Iris pigment epithelial cell (primary cell): ENCODE results near the gene SOBP.
"Not testable (repeated sequence)": the region's sequence is repeated elsewhere in the genome, so short reads cannot be mapped to it uniquely, and the experiment has no call there.

ENCODE experiments used
- DNase-seq: peaks from one replicate; pipeline ENCODE4 v3.0.0-alpha.2; 2011; ENCODE audit warnings: low read depth

Gene SOBP, protein sequence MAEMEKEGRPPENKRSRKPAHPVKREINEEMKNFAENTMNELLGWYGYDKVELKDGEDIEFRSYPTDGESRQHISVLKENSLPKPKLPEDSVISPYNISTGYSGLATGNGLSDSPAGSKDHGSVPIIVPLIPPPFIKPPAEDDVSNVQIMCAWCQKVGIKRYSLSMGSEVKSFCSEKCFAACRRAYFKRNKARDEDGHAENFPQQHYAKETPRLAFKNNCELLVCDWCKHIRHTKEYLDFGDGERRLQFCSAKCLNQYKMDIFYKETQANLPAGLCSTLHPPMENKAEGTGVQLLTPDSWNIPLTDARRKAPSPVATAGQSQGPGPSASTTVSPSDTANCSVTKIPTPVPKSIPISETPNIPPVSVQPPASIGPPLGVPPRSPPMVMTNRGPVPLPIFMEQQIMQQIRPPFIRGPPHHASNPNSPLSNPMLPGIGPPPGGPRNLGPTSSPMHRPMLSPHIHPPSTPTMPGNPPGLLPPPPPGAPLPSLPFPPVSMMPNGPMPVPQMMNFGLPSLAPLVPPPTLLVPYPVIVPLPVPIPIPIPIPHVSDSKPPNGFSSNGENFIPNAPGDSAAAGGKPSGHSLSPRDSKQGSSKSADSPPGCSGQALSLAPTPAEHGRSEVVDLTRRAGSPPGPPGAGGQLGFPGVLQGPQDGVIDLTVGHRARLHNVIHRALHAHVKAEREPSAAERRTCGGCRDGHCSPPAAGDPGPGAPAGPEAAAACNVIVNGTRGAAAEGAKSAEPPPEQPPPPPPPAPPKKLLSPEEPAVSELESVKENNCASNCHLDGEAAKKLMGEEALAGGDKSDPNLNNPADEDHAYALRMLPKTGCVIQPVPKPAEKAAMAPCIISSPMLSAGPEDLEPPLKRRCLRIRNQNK

DNA sequence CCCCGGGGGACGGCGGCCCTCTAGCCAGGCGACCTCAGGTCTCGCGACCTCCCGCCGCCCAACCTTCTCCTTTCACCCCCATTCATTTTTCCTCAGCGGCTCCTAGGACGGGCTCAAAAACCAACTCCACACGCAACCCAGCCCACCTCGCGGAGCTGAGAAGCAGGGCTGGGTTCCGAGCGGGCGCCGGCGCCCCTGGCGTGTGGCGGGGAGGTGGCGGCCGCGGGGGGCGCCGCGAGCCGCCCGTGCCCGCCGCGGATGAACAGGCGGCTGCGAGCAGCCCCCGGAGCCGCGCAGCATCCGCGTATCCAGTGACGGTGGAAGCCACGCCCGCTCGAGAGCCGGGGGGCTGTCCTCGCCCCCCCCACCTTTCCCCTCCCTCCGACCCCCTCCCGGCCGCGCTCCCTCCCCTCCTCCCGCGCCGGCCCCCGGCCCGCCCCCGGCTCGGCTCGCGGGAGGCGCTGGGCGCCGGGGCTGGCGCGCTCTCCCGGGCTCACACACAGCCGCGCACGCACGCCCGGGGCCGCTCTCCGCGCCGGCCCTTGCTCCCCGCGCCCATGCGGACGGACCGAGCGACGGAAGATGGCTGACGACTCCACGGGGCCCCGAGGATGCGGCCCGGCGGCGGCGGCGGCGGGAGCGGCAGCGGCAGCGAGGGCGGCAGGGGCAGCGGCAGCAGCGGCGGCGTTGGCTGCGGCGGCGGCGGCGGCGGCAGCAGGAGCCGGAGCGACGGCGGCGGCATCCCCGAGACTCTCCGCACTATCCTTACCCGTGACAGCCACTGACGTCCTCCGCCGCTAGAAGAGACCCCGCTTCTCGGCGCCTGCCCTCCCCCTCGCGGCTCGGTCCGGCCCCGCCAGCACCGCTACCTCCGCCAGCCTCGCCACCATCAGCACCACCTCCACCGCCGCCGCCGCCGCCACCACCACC is at the start of gene SOBP:
SOBP (plus strand) TSS at position 482 of the 930 bp plus-strand sequence. CDS start 500 bp downstream, outside the sequence.
- DNase-seq = peak; percentile 28

DNA sequence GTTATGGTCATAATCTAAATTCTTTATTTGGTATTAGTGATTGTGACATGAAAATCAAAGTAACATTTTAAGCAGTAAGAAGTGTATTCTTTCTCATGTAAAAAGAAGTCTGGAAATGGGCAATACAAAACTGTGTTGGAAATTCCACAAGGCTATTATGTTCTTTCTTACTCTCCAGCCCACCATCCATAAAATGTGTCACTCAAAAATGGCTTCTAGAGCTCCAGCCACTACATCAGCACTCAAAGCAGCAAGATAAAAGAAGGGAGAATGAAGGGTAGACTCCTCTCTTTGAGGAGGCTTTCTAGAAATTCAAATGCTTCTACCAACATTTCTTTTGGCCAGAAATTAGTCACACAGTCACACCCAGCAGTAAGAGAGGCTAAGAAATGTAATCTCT is 49.0 kb upstream of the SOBP start:
- no peak for DNase-seq

DNA sequence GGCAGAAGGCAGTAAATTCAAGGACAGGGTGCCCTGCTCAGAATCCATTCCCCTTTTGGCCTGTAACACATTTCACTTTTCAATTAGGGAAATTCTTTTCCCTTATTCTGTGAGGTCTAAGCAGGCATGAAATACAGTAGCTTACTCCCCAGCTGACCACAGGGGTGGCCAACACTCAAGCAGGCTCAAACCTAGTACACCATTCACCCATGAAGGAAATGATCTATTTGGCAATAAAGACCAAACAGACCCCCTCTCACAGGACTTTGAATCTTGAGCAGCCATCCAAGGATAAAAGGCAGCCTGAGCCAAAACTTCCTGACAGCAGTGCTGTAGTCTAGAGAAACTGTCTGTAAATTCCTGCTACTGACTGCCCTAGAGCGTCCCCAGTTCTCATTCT is 48.2 kb upstream of the SOBP start:
- DNase-seq = no peak

DNA sequence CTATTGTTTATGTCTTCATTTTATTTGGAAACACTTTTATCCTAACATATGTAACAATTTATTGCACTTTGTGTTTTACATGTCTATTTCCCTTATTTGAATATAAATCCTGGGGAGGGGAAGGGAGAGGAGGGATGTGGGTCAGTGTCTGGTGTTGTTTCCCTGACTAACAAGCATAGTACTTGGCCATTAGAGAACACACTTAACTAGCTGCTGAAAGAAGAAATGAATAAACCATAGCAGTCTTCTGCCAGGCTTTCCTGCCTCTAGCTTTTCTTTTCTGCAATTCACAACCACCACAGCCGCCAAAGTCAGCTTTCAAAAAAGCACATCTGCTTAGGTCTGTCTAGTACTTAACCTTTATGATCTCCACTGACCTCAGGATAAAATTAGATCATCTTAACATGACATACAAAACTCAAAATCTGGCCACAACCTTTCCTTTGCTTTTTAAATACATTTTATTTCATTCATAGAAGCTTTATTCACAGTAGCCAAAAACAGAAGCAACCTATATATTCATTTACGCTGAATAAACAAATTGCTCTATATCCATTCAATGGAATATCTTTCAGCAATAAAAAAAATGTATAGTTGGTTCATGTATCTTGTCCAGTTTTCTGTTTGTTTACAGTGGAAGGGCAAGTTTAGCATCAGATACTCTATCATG is 46.8 kb upstream of the SOBP start:
- no peak for DNase-seq

DNA sequence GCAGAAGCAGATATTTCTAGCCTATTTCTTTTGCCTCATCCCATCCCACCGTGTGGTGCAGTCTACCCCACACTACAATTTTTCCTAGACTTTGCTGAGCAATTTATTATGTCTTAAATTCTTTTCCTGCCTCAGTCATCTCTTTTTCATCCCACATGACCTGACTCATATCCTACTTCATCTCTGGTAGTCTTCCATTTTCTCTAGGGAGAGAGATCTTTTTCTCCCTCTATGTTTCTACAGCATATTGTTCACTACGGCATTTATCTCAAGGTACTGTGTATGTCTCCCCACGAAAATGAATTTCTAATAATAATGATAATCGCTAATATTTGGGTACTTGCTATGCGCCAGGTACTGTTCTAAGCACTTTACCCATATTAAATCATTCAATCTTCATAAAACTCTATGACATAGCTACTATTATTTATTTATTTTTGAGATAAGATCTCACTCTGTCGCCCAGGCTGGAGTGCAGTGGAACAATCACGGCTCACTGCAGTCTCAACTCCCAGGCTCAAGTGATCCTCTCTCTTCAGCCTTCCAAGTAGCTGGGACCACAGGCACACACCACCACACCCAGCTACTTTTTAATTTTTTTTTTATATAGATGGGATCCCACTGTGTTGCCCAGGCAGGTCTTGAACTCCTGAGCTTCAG is 46.2 kb upstream of the SOBP start:
- DNase-seq = peak; percentile 22

DNA sequence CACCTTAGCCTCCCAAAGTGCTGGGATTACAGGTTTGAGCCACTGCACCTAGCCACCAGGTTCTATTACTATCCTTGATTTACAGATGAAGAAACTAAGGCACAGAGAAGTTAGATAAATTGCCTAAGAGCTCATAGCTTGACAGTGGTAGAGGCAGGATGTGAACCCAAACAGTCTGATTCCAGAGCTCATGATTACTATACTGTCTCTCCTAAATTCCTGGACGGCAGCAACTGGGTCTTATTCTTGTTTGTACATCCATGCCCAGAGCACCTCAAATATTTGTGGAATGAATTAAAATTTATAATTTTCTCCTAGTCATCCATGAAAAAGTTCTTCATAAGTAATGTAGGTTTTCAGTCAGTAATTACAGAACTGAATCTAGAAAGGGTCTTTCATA is 45.6 kb upstream of the SOBP start:
- DNase-seq = no peak

DNA sequence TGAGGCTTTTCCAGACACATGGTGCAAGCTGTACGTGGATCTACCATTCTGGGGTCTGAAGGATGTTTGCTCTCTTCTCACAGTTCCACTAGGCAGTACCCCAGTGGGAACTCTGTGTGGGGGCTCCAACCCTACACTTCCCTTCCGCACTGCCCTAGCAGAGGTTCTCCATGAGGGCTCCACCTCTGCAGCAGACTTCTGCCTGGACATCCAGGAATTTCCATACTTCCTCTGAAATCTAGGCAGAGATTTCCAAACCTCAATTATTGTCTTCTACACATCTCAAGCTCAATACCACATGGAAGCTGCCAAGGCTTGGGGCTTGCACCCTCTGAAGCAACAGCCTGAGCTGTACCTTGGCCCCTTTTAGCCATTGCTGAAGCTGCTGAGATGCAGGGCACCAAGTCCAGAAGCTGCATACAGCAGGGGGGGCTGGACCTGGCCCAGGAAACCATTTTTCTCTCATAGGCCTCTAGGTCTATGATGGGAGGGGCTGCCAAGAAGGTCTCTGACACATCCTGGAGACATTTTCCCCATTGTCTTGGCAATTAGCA is 42.2 kb upstream of the SOBP start:
- no peak for DNase-seq

DNA sequence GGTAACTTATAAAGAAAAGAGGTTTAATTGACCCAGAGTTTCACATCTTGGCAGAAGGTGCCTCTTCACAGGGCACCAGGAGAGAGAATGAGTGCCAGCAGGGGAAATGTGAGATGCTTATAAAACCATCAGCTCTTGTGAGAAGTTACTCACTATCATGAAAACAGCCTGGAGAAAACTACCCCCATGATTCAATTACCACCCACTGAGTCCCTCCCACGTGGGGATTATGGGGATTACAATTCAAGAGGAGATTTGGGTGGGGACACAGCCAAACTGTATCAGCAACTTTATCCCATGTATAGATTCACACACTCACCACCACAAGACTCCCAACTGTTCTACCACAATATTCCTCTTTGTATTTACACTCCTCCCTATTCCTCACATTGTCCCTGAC is 41.1 kb upstream of the SOBP start:
- DNase-seq = no peak

DNA sequence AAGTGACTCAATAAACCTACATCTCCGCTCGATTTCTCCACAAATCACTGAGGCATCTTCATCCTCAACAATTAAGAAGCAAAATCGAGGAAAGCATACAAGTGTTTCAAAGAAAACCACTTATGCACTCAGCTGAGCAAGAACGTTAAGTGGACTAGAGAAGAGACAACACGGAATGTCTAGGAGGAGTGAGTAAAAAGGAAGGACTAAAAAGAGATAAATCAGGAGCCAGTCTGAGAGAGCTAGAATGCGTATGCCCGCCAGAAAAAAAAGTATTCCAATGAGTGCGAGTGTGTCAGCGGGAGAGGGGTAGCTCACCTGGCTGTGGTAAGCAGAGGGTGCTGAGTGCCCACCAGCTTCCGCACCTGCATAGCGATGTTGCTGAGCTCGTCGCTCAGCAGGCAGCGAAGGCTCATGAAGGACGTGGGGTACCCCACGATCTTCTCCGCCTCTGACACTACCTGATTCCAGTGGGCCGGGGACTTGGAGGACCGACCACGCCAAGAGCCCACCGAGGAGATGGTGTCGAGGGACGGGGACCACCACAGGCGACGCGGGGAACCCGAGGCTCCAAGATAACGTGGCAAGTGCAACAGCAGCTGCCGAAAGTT is 31.1 kb upstream of the SOBP start:
- peak; percentile 20 for DNase-seq

DNA sequence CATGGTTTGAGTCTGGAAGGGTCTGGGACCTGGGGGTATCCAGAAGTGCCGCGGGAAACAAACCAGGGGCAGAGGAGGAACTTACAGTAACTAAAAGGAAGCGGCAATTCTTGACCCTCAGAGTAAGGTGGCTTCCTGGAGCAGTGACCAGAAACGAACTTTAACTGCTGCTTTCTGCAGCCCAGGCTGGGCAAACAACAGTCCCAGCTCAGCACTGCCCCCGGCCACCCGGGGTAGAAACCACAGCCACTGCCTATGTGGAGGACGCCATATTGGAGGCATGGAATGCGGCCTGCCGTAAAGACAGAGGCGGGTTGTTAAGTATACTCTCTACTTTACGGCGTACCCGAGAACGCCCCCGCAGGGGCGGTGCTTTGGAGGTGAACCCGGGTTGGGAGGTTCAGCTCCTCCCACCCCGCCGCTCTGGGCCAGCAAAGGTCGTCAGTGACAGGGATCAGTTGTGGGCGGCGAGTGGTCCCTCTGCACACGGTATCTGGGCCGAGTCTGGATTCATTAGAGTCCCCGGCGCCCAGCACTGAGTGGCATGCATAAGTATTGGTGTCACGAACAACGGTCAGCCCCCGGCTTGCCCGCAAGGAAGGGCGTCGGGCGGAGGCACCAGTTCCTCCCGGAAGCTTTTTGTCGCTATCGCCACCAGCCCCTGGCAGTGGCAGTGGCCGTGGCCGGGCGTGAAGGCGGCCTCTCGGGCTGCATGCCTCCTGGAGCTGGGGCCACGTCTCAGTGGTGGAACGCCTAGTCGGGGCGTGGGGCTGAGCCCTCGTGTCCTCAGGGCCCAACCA is 30.4 kb upstream of the SOBP start, which contains the start of gene PDSS2:
PDSS2 (minus strand) TSS at position 282 of the 800 bp plus-strand sequence; CDS start at position 3, 279 bp downstream.
- peak; percentile 97 for DNase-seq

DNA sequence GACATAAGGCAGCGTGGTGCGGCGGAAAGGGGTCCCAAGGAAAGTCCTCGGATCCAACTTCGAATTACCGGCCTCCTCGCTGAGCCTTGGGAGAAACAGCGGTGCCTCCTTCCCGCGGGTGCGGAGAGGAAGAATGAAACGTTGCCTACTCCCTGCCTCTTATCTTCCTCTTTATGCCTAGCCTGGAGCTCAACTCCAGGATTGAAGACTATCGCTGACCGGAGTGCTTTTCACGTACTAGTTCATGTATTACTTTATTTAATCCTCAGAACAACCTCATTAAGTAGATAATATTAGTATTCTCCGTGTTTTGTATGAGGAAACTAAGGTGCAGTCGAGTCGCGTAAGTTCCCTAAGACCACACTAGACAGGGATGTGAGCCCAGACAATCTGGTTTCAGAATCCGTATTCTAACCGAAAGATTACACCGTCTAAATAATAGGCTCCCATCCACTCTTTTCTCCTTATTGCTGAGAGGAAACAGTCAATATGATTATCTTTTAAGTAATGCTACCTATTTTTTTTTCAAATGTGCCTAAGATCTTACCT is 29.8 kb upstream of the SOBP start:
- DNase-seq = no peak

DNA sequence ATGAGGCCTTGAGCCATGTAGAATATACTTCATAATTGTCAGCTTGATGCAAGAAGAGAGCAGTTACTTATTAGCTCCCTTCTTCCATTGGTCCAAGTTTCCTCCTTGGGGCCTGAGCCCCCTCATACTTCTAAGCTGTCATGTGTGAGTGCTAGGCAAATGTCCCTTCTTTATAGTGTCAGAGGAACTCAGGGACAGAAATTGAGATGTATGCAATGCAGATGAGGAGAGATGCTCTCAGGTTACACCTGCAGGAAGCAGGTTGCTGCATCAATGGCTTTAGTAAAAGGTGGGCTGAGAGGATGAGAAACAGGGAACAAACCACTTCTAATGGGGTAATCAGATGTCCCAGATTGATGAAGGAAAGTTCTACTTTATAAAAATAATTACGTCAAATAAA is 23.9 kb upstream of the SOBP start:
- DNase-seq = no peak

DNA sequence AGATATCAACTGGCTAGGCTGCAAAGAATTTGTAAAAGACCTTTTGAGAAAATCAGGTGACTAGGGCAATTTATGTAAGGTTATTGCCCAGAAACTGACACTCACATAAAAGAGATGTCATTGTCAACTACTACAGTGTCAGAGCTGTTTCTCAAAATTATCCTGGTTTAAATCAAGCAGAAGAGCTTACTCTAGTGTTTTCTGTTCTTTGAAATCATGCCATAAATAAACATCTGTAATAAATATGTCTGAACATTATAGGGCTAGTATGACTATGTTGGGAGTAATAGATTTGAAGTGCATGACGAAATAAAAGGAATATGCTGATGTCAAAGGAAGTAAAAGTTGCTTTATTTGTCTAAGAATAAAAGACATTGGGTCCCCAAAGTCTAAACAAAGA is 19.6 kb upstream of the SOBP start:
- DNase-seq = no peak

DNA sequence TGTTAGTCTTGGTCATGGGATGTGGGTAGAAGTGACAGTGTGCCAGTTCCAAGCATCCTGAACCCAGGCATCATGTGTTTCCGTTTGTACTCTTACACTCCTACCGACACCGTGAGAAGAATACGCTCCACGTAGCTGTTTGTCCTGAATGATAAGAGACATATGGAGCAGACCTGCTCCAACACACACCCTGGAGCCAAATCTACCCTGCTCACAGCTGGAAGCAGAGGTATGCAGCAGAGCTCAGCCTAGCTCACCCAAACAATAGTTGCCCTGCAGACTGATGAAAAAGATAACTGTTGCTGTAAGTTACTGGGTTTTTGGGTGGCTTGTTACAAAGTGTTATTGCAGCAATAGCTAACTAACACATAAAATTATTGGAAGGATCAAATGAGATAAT is 16.3 kb upstream of the SOBP start:
- DNase-seq = no peak

DNA sequence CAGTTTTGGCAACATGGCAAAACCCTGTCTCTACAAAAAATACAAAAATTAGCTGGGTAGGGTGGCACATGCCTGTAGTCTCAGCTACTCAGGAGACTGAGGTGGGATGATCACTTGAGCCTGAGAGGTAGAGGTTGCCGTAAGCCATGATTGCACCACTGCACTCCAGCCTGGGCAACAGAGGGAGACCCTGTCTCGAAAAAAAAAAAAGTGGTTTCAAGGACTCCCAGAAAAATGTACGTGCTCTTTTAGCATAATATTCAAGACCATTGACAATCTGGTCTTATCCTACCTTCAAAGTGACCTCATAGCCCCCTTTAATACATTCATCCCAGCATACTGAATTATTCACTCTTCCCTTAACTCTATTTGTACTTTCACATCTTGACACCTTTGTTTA is 14.6 kb upstream of the SOBP start:
- DNase-seq = not testable (repeated sequence)

DNA sequence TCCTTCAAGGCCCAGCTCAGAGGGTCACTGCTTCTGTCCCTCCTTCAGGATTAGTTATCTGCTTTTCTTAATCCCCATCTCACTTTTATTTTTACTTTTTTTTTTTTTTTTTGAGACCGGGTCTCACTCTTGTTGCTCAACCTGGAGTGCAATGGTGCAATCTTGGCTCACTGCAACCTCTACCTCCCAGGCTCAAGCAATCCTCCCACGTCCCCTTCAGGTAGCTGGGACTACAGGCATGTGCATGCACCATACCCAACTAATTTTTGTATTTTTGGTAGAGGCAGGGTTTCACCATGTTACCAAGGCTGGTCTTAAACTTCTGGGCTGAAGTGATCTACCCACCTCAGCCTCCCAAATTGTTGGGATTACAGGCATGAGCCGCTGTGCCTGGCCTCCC is 14.1 kb upstream of the SOBP start:
- DNase-seq = not testable (repeated sequence)

DNA sequence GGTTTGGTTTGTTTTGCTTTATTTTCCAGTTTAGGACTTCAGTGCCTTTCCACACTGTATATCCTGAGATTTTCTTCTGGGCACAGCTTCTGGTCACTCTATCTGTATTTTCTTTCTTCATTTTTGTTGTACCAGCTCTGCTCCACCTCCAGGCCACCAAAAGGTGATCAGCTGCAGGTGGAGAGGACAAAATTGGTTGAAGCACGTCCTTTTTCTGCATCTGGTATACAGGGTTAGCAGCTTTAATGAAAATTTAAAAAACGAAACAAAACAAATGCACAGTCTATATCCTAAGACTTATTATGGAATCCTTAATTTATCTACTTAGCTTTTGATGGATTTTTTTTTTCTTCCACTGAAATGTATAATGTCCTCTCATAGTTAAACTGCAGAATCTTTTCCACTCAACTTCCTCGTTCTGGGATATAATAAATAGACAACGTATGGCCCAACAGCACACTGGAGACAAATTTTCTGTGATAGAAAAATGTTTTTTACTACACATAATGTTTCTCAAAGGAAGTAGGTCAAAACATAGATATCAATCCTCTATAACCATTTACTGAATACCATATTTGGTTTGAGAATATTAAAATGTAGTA is 10.7 kb upstream of the SOBP start:
- DNase-seq = no peak

DNA sequence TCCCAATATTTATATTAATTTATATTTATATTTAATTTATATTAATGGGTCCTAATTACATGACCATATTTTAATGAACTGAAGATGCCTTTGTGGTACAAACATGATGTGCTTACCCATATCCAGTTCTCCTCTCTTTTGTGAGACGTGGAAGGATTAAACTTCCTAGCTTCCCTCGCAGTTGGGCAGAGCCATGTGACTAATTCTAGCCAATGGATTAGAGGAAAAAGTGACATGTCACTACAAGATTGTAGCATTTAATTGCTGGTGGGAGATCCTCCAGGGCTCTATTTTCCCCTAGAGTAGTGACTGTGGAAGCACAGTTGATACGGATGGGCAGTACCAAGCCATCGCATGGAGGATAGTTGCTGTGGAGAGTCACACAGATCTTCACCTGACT is 4.8 kb upstream of the SOBP start:
- DNase-seq = no peak
